GM19239 (cell line): ENCODE results near the gene CTNNA1.

Experiments used
- DNase-seq: peaks from one replicate; pipeline ENCODE4 v3.0.0; 2011; ENCODE audit warnings: low spot score; ENCODE audit not compliant: insufficient read length
- FAIRE-seq: peaks from 2 replicates; lab custom pipeline; 2011; peaks lifted over from hg19 to GRCh38; lab: Jason Lieb, UNC

The CTNNA1 gene

DNA sequence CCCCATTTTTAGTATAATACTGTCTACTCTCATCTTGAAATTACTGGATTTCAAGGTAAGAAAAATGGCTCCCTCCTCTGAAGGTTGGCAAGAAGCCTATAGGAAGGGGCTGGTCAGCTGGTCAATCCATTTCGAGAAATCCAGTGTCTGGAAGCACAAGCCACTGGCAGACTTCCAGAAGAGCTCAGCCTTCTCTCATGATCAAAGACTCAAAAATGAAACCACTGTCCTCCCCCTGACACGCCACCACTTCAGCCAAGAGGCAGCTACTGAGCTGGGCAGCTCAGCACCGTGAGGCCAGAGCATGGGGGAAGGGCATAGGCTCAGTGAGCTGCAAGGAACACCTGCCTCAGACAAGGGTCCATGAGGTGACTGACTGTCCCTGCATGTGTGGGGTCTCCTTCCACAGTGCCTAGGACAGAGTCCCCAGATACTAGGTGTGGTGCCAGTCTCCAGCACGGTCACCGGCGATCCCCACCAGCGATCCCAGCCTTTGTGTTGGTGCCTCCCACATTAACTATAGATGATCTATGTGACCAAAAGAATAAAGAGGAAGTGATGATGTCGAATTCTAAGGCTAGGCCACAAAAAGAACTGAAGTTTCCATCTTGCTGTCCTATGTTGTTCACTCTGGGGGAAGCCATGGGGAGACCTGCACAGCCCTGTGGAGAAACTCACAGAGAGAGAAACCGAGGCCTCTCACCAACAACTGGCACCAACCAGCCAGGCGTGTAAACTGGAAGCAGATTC, 222.0 kb downstream of the CTNNA1 start:
- FAIRE-seq (no peak), DNase-seq (no peak)

DNA sequence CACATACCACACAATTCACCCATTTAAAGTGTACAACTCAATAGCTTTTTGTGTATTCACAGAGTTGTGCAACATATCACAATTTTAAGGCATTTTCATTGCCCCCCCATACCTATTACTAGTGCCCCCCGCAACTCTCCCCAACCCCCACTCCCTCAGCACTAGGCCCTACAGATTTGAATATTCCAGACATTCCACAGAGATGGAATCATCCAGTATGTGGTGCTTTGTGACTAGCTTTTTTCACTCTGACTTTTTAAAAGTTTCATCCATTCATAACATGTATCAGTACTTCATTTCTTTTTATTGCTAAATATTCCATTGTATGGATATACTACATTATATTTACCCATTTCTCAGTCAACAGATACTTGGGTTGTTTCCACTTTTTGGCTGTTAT, 224.9 kb downstream of the CTNNA1 start:
- DNase-seq (no peak), FAIRE-seq (no peak)

- FAIRE-seq, result no peak
- no peak for DNase-seq
Measured at GRCh38 chr5:138978581-138978980, 225.4 kb downstream of the CTNNA1 start.

DNA sequence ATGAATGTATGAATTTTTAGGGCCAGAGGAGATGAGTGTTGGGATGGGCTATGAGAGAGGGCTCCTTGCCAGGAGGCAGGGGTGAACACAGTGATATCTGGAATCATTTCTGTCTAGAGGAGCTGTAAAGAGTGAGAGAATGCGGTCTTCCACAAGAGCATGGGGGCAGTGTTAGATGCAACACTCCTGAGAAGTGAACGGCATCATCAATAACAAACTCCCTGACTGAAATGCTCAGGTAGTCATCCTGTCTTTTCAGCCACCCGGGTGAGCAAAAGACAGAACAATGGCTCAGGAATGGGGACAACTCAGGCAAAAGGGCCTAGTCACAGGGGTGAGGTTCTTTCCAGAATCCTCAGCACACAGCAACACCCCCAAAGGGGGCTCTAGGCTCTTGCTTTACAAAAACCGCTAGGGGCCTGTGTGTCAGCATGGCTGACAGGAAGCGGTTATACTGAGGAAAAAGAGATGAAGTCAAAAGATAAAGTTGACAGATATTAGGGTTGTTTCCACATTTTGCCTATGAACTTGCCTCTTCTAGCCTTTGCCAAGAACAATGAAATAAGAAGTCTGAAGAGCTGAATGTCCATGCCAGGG, 226.6 kb downstream of the CTNNA1 start:
- FAIRE-seq, result no peak
- no peak for DNase-seq

DNA sequence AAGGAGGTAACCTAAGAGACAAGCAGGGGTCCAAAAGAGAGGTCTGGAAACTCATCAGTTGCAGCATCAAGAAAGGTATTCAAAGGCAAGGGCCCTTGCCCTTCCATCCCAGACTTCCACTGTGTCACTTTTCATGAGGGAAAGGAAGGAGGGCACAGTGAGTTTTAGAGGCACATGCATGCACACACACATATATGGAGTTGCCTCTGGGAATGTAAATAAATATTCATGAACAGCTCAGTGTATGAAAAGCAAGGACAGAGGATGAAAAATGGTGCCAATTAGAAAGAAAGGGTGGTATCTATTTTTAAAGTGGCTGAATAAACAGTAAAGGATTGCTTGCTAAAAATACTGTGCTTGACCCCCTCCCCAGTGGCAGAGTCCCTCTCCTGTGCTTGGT, 227.2 kb downstream of the CTNNA1 start:
- FAIRE-seq, result no peak
- DNase-seq, result no peak

GRCh38 chr5:138981131-138981530, 227.9 kb downstream of the CTNNA1 start:
- FAIRE-seq (no peak), DNase-seq (no peak)

- DNase-seq, result no peak
- FAIRE-seq, result no peak
Measured at GRCh38 chr5:138981586-138981985, 228.4 kb downstream of the CTNNA1 start.

GRCh38 chr5:138983984-138984383, 230.8 kb downstream of the CTNNA1 start:
- FAIRE-seq (no peak), DNase-seq (no peak)
